ENCODE results near the gene LIN7C. TPM values are rescaled to one million over a fixed set of nuclear protein-coding genes. Genes with fewer than 3 reads are reported as not detected.

LIN7C gene
- total and polyA plus RNA-seq, 2 of the 13 experiments (the other 11 are each of a cell fraction or from before 2014, with no cell fraction given), result 14.8 to 37.2 TPM

DNA sequence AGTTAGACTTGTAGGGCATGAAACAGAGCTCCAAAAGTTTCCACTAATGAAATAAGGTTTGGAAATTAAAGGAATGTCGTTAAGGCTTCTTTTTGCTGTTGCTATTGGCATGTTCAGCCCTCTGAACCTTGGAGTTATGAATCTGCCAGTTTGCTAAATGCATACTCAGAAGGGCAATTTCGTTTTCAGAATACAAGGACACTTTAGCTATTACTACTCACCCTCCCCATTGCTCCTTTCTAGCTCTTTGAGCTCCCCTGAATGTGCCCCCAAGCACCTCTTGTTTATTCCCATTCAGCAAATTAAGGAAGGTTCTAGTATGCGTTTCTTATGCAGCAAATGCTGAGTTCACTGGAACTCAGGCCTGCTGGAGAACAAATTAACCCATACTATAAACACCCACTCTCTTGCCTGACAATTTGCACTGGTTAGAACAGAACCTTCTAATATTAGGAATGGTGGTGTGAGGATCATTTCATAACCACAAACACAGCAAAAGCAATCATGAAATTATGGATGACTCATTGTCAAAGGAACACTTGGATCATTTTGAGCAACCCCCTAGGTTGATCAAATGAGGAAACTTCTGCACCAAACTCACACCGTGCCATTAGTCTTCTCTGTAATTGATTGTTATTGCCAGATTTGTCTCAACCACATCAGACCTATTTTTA is 26.2 kb upstream of the LIN7C start:
- no peaks in the 10 kb centered on the region for H3K36me3 ChIP-seq (replicated peaks in 1 of 2; ENCODE audit: control insufficient read depth in 1 of 2, insufficient read depth in 2 of 2, low read length in 2 of 2)
- H3K27me3 ChIP-seq (ENCODE audit: control insufficient read depth in 1 of 2, insufficient read depth in 2 of 2, low read length in 2 of 2), result no peaks in the 10 kb centered on the region
- no peak overlapping the region for H3K9ac ChIP-seq (ENCODE audit: insufficient read depth, low read depth, low read length)
- FAIRE-seq (no peak), DNase-seq (ENCODE audit: low spot score) (no peak), ATAC-seq (no peak)
- BruUV-seq (replicated peaks), result no TSS peak
- TF ChIP-seq ZNF782 (CRISPR knock-in tag; IDR thresholded peaks at IDR 0.05; ENCODE audit: borderline replicate concordance), result no peak
- no peak for TF ChIP-seq ZNF790 (CRISPR knock-in tag; IDR thresholded peaks at IDR 0.05; ENCODE audit: borderline replicate concordance)
- TF ChIP-seq NFYB (CRISPR knock-in tag; IDR thresholded peaks at IDR 0.05), result no peak
- TF ChIP-seq ZNF687 (CRISPR knock-in tag; IDR thresholded peaks at IDR 0.05), result no peak
- no peak for TF ChIP-seq ZSCAN29 (CRISPR knock-in tag; conservative IDR thresholded peaks at IDR 0.05)
- H3K27ac ChIP-seq (ENCODE audit: extremely low read length, insufficient read depth, low read length), result no peak overlapping the region
- no peaks in the 10 kb centered on the region for H3K79me2 ChIP-seq (ENCODE audit: insufficient read depth, low read length)
- no peak overlapping the region for H2AFZ ChIP-seq (ENCODE audit: low read length)
- no peak overlapping the region for H3K4me2 ChIP-seq (ENCODE audit: low read depth, low read length)
- ChIA-PET CTCF (ENCODE audit: low intra/inter-chr PET ratio, low total read pairs) (no interaction called here), POLR2A (no interaction called here)
- no peak overlapping the region for H3K4me3 ChIP-seq (replicated peaks in 1 of 3; ENCODE audit: insufficient read depth in 1 of 3, low read depth in 2 of 3, low read length in 3 of 3)
- H4K20me1 ChIP-seq (ENCODE audit: insufficient read depth, low read length), result no peaks in the 10 kb centered on the region
- WGBS (ENCODE audit: low lambda C conversion rate), result 4% methylated on average over 4 of the region's 4 CpGs
- in situ Hi-C loops (cut with HindIII; ENCODE audit: extremely low pct_ligation_motif_present, low pct_unique_long_range_greater_than_20kb) (no loop called here), intact Hi-C loops (cut with micrococcal nuclease; ENCODE audit: unreplicated experiment) (no loop called here)
- no peaks in the 10 kb centered on the region for H3K4me1 ChIP-seq (ENCODE audit: insufficient read depth, low read length)
- no peaks in the 10 kb centered on the region for H3K9me3 ChIP-seq (ENCODE audit: low read length)
